DOHH2 (cell line): ENCODE data around the gene DUSP28.
"Not testable (repeated sequence)": the region's sequence is repeated elsewhere in the genome, so short reads cannot be mapped to it uniquely, and the experiment has no call there.

Source experiments
- H3F3A ChIP-seq: fragments of 200-600 bp; sonication (generic), shearing (Covaris generic); 2 replicates; pipeline ENCODE4 v1.6.0; 2016; ENCODE audit warnings: antibody characterized with exemption, mild to moderate bottlenecking; ENCODE audit not compliant: control insufficient read depth, insufficient read depth
- H3K27ac ChIP-seq: fragments of 200-600 bp; sonication (generic); 2 replicates; pipeline ENCODE4 v1.5.1; 2014; ENCODE audit warnings: low read depth, mild to moderate bottlenecking, low read length, moderate library complexity
- H3K27me3 ChIP-seq: fragments of 200-600 bp; sonication (generic); 2 replicates; pipeline ENCODE4 v1.6.1; 2014; ENCODE audit warnings: mild to moderate bottlenecking, low read length, mixed read lengths; ENCODE audit not compliant: control insufficient read depth
- H3K36me3 ChIP-seq: fragments of 200-600 bp; sonication (generic); 2 replicates; pipeline ENCODE4 v1.6.1; 2014; ENCODE audit warnings: mild to moderate bottlenecking, low read length, moderate library complexity, mixed read lengths; ENCODE audit not compliant: control insufficient read depth
- H3K4me1 ChIP-seq: fragments of 200-600 bp; sonication (generic); 2 replicates; pipeline ENCODE4 v1.6.1; 2014; ENCODE audit warnings: mild to moderate bottlenecking, low read length, mixed read lengths; ENCODE audit not compliant: control insufficient read depth
- H3K4me2 ChIP-seq: fragments of 200-600 bp; sonication (generic); 2 replicates; pipeline ENCODE4 v1.6.0; 2014; ENCODE audit warnings: mild to moderate bottlenecking, low read length, moderate library complexity
- H3K4me3 ChIP-seq: fragments of 200-600 bp; sonication (generic); 2 replicates; pipeline ENCODE4 v1.5.1; 2014; ENCODE audit warnings: mild to moderate bottlenecking, low read length, mixed read lengths
- H3K79me2 ChIP-seq: fragments of 200-600 bp; sonication (generic); 2 replicates; pipeline ENCODE4 v1.6.1; 2014; ENCODE audit warnings: mild to moderate bottlenecking, low read length, mixed read lengths; ENCODE audit not compliant: control insufficient read depth
- H3K9me2 ChIP-seq: fragments of 200-600 bp; sonication (generic); replicated peaks from 2 replicates; pipeline ENCODE4 v1.6.1; 2014; ENCODE audit warnings: mild to moderate bottlenecking, low read length, mixed read lengths; ENCODE audit not compliant: control insufficient read depth
- H3K9me3 ChIP-seq: fragments of 200-600 bp; sonication (generic); 2 replicates; pipeline ENCODE4 v1.6.1; 2014; ENCODE audit warnings: antibody characterized with exemption, low read length, mixed read lengths; ENCODE audit not compliant: control insufficient read depth, insufficient read depth
- H4K20me1 ChIP-seq: fragments of 200-600 bp; sonication (generic); 2 replicates; pipeline ENCODE4 v1.6.0; 2014; ENCODE audit warnings: low read depth, mild to moderate bottlenecking, antibody characterized with exemption, low read length, moderate library complexity; ENCODE audit not compliant: control insufficient read depth, insufficient read depth
- EZH2phosphoT487 ChIP-seq: fragments of 200-600 bp; sonication (generic); IDR thresholded peaks from 2 replicates; pipeline ENCODE4 v1.6.1; 2017; ENCODE audit warnings: borderline replicate concordance, mild to moderate bottlenecking, antibody characterized with exemption, low read length, moderate library complexity, mixed read lengths
- TF ChIP-seq, protein P1 (sequence below): fragments of 200-600 bp; sonication (generic); IDR thresholded peaks from one replicate; pipeline ENCODE4 v1.5.1; 2014; ENCODE audit warnings: antibody characterized with exemption, mild to moderate bottlenecking, low read depth, low read length; ENCODE audit not compliant: poor library complexity, severe bottlenecking

DUSP28 gene

DNA sequence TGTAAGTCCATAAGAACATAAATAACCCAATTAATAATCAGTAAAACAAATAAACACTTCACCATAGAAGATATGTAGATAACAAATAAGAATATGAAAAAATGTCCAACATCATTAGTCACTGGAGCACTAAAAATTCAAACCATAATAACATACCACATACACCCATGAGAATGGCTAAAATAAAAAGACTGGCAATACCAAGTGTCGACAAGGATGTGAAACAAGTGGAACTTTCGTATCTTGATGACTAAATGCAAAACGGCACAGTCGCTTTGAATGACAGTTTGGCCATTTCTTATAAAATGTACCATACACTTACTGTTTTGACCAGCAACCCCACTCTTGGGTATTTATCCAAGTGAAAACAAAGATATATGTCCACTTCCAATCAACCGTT, 29.1 kb upstream of the DUSP28 start:
- H3K36me3 ChIP-seq: peaks cover 89% of the 10 kb centered on the region
- H4K20me1 ChIP-seq: no peaks in the 10 kb centered on the region

DNA sequence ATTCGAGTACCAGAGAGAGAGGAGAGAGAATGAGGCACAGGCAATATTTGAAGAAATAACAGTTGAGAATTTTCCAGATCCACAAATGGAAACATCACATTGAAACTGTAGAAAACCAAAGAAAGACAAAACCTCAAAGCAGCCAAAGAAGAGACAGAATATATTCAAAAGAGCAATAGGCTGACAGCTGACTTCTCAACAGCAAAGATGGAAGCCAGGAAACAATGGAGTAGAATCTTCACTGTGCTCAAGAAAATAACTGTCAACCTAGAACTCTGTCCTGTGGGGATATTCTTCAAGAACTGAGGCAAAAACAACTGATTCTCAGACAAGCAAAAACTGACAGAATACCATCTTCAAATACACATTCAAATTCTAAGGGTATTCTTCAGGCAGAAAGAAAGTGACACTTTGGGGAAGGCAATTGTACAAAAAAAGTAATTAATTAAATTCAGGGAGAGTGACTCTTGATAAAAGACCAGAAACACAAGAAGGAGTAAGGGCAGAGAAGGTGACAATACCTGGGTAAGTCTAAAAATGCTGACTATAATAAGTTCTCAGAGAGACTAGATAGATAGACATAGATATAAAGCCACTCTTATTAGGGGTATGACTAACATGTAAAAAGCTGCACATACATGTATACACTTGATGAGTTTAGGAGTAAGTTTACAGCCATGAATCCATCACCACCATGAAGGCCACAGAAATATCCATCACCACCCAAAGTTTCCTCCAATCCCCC, 28.0 kb upstream of the DUSP28 start:
- Histone ChIP-seq H3K4me3 (no peak overlapping the region), H3K4me2 (no peak overlapping the region), H3K79me2 (peaks cover 10% of the 10 kb centered on the region), H3F3A (no peaks in the 10 kb centered on the region), H3K9me3 (peaks cover 22% of the 10 kb centered on the region), H4K20me1 (no peaks in the 10 kb centered on the region), H3K4me1 (no peaks in the 10 kb centered on the region), H3K9me2 (no peaks in the 10 kb centered on the region), H3K36me3 (peaks cover 79% of the 10 kb centered on the region), H3K27me3 (no peaks in the 10 kb centered on the region), H3K27ac (no peak overlapping the region)
- no peak for TF ChIP-seq EZH2phosphoT487
- TF ChIP-seq, protein P1, sequence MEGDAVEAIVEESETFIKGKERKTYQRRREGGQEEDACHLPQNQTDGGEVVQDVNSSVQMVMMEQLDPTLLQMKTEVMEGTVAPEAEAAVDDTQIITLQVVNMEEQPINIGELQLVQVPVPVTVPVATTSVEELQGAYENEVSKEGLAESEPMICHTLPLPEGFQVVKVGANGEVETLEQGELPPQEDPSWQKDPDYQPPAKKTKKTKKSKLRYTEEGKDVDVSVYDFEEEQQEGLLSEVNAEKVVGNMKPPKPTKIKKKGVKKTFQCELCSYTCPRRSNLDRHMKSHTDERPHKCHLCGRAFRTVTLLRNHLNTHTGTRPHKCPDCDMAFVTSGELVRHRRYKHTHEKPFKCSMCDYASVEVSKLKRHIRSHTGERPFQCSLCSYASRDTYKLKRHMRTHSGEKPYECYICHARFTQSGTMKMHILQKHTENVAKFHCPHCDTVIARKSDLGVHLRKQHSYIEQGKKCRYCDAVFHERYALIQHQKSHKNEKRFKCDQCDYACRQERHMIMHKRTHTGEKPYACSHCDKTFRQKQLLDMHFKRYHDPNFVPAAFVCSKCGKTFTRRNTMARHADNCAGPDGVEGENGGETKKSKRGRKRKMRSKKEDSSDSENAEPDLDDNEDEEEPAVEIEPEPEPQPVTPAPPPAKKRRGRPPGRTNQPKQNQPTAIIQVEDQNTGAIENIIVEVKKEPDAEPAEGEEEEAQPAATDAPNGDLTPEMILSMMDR: no peak

More for the DNA sequence above, 29.1 kb upstream of the DUSP28 start:
- Histone ChIP-seq H3K4me2 (no peak overlapping the region), H3K27me3 (no peaks in the 10 kb centered on the region), H3K27ac (no peak overlapping the region), H3K79me2 (peaks cover 8% of the 10 kb centered on the region), H3K9me3 (peaks cover 34% of the 10 kb centered on the region), H3K9me2 (no peaks in the 10 kb centered on the region), H3K4me1 (no peaks in the 10 kb centered on the region), H3K4me3 (no peak overlapping the region), H3F3A (no peaks in the 10 kb centered on the region)
- no peak for TF ChIP-seq EZH2phosphoT487
- TF ChIP-seq, protein P1: no peak

DNA sequence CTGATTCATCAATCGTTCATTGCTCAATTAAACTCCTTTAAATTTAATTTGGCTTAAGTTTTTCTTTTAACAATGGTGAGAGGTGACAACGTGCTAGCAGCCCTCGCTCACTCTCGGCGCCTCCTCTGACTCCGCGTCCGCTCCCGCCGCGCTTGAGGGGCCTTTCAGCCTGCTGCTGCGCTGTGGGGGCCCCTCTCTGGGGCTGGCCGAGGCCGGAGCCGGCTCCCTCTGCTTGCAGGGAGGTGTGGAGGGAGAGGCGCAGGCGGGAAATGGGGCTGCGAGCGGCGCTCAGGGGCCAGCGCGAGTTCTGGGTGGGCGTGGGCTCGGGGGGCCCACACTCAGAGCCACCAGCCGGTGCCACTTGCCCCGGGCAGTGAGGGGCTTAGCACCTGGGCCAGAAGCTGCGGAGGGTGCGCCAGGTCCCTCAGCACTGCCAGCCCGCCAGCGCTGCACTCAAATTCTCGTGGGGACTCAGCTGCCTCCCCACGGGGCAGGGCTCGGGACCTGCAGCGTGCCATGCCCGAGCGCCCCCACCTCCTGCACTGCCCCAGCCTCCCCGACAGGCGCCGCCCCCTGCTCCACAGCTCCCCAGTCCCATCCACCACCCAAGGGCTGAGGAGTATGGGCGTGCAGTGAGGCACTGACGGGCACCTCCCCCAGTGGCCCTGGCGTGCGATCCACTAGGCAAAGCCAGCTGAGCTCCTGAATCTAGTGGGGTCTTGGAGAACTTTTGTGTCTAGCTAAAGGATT, 22.0 kb upstream of the DUSP28 start:
- Histone ChIP-seq H3K36me3 (peaks cover 74% of the 10 kb centered on the region), H3F3A (no peaks in the 10 kb centered on the region), H3K27me3 (no peaks in the 10 kb centered on the region), H3K27ac (no peak overlapping the region), H3K4me1 (no peaks in the 10 kb centered on the region), H3K79me2 (peaks cover 11% of the 10 kb centered on the region), H3K9me3 (peaks cover 11% of the 10 kb centered on the region; the same call in 1 of the 2 replicates), H4K20me1 (no peaks in the 10 kb centered on the region), H3K4me3 (no peak overlapping the region), H3K9me2 (no peaks in the 10 kb centered on the region), H3K4me2 (no peak overlapping the region)
- TF ChIP-seq, protein P1: no peak
- no peak for TF ChIP-seq EZH2phosphoT487

DNA sequence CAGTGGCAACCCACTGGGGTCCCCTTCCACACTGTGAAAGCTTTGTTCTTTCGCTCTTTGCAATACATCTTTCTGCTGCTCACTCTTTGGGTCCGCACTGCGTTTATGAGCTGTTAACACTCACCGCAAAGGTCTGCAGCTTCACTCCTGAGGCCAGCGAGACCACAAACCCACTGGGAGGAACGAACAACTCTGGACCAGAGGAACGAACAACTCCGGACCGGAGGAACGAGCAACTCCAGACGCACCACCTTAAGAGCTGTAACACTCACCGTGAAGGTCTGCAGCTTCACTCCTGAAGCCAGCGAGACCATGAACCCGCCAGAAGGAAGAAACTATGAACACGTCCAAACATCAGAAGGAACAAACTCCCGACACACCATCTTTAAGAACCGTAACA, 21.1 kb upstream of the DUSP28 start:
- H3K4me3 ChIP-seq, H4K20me1 ChIP-seq, H3K4me2 ChIP-seq, H3K9me3 ChIP-seq, H3K4me1 ChIP-seq, H3K27ac ChIP-seq, H3K27me3 ChIP-seq, H3K9me2 ChIP-seq, H3F3A ChIP-seq: not testable (repeated sequence)
- Histone ChIP-seq H3K36me3 (peaks cover 69% of the 10 kb centered on the region), H3K79me2 (peaks cover 11% of the 10 kb centered on the region)
